NCI-H774 (cell line): ENCODE results near the gene IL1A.
"Not testable (repeated sequence)": the region's sequence is repeated elsewhere in the genome, so short reads cannot be mapped to it uniquely, and the experiment has no call there.

Source experiments
- DNase-seq: peaks from one replicate; lab custom pipeline; 2025; lab: John Stamatoyannopoulos, UW

IL1A gene, protein sequence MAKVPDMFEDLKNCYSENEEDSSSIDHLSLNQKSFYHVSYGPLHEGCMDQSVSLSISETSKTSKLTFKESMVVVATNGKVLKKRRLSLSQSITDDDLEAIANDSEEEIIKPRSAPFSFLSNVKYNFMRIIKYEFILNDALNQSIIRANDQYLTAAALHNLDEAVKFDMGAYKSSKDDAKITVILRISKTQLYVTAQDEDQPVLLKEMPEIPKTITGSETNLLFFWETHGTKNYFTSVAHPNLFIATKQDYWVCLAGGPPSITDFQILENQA

DNA sequence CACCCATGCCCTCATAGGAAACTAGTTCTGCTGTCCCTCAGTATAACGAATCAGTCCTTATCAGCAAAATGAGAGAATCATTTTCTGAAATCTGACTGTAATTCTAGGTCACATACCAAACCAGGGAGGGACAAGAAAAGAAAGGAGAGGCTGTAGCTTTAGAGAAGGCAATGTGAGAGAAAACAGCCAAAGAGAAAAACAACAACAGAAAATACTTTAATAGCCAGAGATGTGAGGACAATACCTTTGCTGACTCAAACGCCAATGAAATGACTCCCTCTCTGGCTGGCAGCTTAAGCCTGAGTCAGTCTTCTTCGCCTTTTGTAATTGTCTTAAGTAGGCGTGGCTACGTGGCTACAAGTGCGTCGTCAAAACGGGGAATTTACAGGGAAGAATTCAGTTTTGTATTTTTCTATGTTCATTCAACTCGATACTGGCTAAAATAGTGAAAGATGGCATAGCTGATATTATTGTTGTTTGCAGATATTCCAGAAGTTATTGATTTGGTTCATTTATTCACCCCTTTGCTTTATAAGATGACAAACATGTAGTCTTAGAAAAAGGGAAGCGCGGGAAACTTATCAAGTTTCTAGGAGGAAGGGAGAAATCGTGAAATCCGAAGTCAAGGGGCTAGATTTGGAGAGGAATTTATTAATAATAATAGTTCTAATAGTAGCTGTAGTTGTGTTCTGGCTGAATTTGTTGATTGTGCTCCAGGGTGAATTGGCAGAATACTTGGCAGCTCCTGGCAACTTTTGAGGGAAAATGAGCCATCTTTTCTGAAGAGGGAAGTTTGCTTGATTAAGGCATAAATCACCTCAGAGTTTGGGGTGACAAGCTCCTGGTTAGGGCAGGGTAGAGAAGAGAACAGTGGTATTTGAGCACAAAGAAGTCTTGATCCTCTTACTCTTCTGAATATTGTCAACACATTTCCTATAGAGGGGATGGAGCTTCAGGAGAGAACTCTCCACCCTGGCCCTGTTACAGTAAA is at the start of gene IL1A:
Gene IL1A, minus strand, starts transcription at position 295 of the 991 bp plus-strand sequence. CDS start 723 bp downstream, outside the sequence.
- no peak for DNase-seq

DNA sequence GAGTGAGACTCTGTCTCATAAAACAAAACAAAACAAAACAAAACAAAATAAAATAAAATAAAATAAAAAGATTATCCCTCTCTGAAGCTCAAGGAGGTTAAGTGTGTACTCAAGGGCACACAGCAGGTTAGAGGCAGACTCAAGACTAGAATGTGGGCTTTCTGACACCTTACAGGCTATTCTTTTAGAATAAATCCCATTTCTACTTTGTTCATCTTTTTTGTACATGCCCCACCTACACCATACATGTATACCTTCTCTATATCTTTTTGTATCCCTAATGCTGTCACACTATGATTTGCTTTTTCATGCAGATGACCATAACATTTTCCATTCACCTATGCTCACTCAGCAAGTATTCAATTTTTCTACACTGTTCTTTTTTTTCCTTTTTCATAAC is 49.7 kb upstream of the IL1A start:
- DNase-seq: no peak

DNA sequence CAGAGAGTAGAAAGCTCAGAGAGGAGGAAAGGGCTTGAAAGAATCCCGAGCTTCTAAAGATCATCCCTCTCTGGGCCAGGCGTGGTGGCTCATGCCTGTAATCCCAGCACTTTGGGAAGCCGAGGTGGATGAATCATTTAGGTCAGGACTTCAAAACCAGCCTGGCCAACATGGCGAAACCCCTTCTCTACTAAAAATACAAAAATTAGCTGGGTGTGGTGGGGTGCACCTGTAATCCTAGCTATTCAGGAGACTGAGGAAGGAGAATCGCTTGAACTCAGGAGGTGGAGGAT is 49.3 kb upstream of the IL1A start:
- not testable (repeated sequence) for DNase-seq

DNA sequence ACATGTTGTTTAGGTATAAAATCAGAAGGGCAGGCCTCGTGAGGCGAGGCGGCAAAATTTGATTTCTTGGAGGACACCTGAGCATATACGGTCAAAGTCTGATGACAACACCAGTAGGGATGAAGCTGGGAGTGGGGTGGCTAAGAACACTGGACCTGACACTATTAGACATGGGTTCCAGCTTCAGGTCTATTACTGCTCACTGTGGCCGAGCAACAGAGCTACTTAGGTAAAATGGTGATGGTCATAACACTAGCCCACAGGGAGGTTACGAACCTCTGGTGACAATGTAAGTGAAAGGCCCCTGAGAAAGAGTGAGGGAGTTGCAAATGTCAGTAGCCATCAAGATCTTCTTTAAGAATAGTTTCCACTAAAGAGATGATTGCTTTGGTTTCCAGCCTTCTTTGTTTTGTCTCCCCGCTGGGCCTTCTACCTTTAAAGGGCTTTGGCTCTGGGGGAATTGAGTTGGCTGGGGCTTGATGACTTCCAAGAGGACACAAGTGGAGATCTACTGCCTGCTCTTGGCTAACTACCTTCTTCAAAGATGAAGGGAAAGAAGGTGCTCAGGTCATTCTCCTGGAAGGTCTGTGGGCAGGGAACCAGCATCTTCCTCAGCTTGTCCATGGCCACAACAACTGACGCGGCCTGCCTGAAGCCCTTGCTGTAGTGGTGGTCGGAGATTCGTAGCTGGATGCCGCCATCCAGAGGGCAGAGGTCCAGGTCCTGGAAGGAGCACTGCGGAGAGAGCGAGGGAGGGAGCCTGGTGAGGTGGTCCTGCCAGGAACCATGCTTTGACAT is 48.7 kb upstream of the IL1A start:
- no peak for DNase-seq

DNA sequence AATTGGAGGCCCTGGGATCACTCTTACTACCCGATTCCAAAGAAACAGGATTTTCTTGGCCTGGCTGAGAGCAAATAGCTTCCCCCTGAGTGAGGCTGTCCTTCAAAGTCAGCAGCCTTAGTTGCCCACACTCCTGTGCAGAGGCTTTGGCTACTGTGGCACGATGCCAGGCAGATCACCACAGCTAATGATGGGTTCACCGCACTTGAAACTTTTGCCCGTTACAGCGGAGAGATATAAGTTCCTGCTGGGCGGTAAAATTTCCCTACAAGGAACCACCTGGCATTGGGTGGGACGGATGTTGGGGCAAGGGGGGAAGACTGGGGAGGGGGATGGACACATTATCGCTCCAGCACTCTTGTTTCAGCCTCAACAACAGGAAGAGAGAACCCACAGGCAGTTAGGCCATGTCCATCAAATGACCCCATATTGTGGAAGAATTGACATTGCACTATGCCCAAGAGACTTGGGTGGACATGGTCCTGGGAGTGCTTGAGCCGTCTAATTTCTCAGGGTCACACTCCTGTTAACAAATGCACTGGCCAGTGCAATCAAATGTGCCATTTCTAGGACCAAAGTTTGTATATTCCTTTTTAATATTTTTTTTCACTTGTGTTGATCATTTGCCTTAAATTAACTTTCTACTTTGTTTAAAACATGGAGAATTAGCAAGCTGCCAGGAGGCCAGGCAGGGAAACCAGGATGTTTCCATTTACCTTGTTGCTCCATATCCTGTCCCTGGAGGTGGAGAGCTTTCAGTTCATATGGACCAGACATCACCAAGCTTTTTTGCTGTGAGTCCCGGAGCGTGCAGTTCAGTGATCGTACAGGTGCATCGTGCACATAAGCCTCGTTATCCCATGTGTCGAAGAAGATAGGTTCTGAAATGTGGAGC is 47.9 kb upstream of the IL1A start:
- DNase-seq: no peak

DNA sequence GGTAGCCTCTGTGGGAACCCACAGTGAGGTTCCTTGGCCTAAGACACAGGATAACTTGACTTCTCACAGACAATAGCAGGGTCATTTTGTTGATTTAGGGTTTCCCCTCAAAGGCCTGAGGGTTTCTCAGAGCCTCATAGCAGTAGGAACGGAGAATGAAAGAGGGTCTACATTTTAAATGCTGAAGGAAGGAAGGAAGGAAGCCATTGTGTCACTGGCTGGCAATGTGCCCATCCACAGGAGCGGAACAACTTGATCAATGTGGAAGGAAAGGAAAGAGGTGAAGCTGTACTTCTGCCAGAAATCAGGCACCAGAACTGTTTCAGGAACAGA is 47.2 kb upstream of the IL1A start:
- DNase-seq: no peak

DNA sequence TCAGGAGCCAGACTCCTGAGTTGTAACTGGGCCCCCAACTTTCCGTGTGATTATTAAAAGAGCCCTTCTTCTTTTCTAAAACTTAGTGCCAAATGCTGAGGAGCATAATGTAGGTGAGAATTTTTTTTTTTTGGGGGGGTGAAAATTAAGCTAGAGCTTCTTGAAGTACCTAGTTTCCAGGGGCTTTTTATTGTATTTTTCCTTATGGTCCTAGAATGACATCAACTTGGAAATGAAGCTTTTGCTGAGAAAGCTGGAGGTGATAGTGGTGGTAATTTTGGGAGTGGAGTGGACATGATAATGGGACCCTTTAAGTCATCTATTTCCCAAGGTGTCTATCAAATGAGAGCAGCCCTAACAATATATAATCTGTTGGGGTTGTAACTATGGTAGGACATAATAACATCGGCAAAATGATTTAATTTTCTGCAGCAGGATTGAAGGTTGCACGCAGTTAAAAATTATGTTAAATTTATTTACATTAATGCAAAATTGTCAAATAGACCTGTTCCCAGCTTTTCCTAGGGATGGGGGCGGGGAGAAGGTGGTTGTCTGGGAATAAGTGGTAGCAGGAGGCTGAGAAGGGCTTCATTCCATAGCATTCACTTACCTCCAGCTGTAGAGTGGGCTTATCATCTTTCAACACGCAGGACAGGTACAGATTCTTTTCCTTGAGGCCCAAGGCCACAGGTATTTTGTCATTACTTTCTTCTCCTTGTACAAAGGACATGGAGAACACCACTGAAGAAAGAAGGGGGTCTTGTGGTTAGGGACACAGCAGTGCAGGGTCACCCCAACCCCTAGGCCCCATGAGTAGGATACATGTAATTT is 46.6 kb upstream of the IL1A start:
- no peak for DNase-seq

DNA sequence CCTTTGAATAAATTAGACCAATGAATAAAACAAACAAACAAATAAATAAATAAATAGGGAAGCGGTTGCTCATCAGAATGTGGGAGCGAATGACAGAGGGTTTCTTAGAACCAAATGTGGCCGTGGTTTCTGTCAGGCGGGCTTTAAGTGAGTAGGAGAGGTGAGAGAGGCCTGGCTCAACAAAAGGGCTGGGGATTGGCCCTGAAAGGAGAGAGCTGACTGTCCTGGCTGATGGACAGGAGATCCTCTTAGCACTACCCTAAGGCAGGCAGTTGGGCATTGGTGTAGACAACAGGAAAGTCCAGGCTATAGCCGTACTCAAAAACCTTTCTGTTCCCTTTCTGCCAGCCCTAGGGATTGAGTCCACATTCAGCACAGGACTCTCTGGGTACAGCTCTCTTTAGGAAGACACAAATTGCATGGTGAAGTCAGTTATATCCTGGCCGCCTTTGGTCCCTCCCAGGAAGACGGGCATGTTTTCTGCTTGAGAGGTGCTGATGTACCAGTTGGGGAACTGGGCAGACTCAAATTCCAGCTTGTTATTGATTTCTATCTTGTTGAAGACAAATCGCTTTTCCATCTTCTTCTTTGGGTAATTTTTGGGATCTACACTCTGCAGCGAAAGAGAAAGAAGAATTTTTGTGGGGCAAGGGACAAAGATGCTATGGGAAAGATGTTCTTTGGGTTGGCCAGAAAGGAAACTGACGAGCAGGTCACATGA is 45.8 kb upstream of the IL1A start:
- DNase-seq: no peak

DNA sequence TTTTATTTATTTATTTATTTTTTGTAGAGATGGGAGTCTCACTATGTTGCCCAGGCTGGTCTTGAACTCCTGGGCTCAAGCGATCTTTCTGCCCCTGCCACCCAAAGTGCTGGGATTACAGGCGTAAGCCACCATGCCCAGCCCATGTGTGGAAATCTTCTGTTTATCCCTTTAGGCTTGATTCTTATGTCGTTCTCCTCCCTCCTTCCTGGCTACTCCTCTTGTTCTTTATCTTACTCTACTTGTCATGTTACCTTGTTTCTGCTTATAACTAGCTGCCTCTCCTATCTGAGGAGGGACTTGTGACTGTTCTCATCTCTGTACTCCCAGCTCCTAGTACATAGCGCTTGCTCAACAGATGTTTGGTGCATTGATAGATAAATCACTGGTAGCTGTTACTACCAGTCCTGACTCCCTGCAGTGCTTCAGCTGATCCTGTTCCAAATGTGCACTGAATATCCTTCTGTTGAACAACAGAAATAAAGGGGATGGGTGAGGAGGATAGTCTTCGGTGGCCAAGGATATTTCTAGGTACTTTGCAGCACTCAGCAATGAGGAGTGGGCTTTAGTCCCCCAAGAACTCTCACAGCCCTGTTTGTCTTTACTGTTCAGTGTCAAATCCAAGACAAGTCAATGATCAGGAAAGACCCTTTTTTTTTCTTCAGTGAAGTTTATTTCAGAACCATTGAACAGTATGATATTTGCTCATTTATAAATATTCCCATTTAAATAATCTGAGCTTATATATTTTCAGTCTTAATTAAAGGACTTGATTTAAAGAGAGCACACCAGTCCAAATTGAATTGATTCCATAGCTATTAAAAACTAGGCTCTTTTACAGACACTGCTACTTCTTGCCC is 45.0 kb upstream of the IL1A start:
- no peak for DNase-seq

DNA sequence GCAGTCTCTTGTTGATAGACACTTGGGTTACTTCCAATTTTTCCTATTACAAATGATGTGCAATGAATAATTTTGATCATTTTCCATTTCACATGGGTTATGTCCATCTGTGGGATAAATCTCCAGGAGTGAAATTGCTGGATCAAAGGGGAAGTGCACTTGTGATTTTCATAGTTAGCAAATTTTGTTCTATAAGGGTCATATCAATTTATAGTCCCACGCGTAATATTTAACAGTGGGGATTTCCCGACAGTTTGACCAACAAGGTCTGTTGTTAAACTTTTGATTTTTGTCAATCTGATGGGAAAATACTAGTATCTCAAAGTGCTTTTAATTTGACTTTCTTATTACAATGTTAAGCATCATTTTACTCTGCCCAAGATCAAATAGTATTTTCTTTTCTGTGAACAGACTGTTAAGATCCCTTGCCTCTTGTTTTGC is 44.0 kb upstream of the IL1A start:
- no peak for DNase-seq

DNA sequence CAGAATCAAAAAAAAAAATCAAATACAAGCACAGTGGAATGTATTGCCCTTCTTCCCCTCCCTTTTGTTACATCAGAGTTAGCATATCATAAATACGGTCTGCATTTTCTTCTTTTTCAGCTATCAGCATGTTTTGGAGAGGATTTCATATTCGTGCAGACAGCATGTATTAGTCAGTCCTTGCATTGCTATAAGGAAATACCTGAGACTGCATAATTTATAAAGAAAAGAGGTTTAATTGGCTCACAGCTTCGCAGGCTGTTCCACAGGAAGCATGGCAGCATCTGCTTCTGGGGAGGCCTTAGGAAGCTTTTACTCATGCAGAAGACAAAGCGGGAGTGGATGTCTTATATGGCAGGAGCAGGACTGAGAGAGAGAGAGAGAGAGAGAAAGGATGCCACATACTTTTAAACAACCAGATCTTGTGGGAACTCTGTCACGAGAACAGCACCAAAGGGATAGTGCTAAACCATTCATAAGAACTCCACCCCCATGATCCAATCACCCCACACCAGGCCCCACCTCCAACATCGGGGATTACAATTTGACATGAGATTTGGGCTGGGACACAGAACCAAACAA is 43.4 kb upstream of the IL1A start:
- DNase-seq: no peak

DNA sequence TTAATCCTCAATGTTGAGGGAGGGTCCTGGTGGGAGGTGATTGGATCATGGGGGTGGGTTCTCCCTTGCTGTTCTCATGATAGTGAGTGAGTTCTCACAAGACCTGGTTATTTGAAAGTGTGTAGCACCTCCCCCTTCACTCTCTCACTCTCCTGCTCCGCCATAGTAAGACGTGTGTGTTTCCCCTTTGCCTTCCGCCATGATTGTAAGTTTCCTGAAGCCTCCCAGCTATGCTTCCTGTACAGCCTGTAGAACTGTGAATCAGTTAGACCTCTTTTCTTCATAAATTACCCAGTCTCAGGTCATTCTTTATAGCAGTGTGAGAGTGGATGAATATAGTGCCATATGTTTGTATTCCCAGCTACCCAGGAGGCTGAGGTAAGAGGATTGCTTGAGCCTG is 42.7 kb upstream of the IL1A start:
- DNase-seq: no peak

DNA sequence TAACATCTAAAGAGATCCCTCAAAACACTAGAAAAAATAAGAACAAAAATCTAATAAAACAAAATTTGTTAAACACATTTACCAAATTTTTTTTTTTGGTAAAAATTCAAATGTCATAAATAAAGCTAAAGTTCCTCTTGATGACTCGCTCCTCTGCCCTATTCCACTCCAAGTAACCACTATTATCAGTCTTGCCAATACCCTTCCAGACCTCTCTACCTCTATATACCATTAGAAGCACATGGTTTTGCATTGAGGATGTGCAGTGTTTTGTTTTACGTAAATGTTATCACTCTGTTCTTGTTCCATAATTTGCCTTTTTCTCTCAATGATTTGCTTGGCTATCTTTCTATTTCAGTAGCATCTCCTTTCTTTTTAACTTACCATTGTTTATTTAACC is 41.4 kb upstream of the IL1A start:
- DNase-seq: no peak

DNA sequence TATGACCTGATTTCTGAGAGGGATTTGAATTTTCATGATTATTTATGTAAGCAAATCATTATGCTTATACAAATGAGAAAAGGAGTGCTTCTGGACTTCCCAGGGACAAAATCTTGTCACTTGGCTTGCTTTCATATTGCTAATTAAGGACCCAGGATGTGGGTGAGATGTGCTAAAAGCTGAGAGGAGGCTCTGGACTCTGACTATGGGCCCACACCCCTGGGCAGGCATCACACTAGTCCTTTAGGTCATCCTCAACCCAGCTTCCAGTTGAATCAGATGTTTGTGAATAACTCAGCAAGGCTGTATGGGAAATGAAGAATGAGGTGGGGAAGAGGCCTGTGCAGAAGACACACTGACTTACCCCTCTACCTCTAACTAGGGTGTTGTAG is 40.4 kb upstream of the IL1A start:
- DNase-seq: no peak

DNA sequence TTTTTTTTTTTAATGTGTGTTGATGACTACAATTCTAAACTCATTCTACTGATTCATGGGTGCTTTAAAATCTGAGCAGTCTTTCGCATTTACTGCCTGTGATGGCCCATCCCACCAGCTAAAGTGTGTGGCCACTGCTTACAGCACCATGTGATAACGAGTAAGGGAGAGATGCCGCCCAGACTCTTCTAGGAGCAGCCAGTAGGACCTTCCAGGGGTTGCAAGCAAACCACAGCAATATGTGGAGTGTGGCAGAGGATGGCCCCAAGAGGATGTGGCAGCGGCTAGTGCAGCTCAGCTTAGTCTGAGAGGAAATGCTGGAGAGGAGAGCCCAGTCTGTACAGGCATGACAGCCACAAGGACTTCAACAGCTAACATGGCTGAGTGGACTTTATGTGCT is 37.4 kb upstream of the IL1A start:
- DNase-seq: no peak

DNA sequence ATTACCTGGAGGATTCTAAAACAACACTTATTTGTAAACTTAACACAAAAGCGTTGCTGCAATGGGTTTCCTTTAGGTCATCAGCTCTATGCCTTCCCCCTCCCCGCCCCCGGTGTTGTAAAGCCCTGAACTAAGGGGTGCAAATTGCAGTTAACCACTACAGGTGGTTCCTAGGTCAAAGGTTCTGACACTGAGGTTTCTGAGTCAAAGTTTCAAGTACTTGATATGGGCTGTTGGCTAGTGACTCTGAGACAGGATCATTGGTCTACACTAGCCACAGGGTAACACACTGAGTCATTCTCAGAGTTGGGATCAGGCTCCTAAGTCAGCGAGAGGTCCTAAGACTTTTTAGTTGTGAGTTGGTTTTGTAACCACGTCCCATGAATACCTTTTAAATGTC is 36.8 kb upstream of the IL1A start:
- no peak for DNase-seq

DNA sequence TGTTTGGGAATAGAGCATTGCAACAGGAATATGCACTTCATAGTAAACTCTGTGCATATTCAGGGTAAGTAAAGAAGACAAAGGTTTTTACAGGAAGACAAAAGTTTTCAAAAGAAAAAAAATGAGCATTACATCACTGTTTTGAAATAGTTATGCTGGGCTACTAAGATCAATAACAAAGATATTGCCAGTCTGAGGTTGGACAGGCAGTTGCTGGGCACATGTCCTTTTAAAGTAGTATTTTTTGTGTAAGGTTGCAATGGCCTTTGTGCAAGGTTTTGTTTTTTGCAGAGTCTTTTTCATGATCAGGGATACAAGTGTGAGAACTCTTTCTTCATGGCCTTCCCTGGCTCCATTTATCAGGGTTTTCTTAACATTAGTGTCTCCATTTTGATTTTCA is 36.0 kb upstream of the IL1A start:
- no peak for DNase-seq

DNA sequence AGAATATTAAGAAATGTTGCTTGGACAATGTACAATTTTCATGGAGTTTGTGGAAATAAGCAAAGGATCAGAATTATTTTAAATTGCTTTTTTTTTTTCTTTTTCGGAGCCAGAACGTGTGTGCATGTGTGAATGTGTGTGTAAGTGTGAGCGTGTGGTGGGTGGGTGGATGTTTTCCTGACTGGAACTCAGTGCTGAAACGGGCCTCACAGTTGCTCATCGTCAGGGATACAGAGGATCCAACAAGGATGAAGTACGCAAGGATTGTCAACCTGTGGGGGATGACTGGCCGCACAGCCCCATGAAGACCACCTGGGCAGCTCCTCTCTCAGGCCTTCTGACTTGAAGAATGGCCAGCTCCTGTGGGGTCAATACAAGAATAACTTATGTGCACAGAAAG is 34.8 kb upstream of the IL1A start:
- no peak for DNase-seq
